Stimulated activated CD4-positive, alpha-beta T cell treated with anti-CD3 and anti-CD28 coated beads, TNF-alpha, amount 100 ng/mL, for 1 hour (primary cell): ENCODE data around the gene FLNB.

Experiments
- DNase-seq, 3 donors: peaks; one replicate each; pipeline ENCODE4 v3.0.0-alpha.2; 2020; ENCODE audit warnings: low read depth in 3 of 3, low spot score in 1 of 3

FLNB gene

DNA sequence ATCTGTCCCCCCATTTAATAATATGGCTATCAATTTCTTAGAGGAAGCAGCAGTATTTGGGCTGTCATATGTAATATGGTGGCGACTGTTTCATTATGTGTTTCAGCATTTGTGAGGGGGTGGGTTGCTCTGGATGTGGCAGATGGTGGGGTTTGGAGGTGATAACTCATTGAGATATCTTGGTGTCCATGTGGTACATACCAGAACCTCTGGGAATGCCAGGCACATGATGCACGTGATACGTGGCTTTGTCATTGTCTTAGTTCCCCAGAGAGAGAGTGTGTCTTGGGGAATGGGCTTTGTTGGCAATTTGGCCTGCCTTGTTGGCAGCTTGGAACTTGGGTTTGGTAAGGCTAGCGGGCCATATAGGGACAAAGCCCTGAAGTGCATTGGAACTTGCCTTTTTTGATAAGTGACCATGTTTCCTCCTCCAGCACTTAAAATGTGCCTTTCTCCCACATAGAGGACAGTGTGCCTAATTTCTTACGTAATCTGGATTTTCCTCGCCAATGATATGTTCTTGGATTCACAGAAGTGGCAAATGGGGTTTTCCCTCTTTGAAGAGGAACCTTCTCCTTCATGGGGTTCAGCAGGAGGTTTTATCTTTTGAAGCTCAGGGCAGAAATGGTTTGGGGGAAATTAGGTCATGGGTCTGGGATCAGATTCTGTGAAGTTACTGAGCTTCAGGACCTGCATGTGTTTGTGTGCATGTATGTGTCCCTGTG, 123.0 kb downstream of the FLNB start:
- DNase-seq = no peak

- DNase-seq = no peak
Measured at GRCh38 chr3:58132850-58133249, 124.6 kb downstream of the FLNB start.

DNA sequence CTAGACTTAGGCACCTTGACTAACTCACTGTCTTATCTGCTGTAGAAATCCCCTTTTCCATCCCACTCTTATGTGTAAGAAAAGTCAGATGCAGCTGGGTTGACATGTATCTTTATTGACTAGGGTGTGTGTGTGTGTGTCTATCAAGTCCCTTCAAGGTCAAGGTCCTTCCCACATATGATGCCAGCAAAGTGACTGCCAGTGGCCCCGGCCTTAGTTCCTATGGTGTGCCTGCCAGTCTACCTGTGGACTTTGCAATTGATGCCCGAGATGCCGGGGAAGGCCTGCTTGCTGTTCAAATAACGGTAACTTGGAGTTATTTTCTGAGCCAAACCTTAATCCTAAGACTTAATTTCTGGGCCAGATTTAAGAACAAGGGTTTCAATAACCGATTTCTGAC, 126.2 kb downstream of the FLNB start:
- no peak for DNase-seq

- no peak for DNase-seq
Measured at GRCh38 chr3:58135712-58136543, 127.7 kb downstream of the FLNB start.

GRCh38 chr3:58137306-58137705, 129.1 kb downstream of the FLNB start:
- DNase-seq = no peak

GRCh38 chr3:58141766-58142345, 133.6 kb downstream of the FLNB start:
- no peak for DNase-seq

- DNase-seq = no peak
Measured at GRCh38 chr3:58143417-58144055, 135.3 kb downstream of the FLNB start.

GRCh38 chr3:58144478-58145325, 136.5 kb downstream of the FLNB start:
- no peak for DNase-seq

- no peak for DNase-seq
Measured at GRCh38 chr3:58148049-58148448, 139.8 kb downstream of the FLNB start.

GRCh38 chr3:58150130-58150809, 142.0 kb downstream of the FLNB start:
- no peak for DNase-seq

DNA sequence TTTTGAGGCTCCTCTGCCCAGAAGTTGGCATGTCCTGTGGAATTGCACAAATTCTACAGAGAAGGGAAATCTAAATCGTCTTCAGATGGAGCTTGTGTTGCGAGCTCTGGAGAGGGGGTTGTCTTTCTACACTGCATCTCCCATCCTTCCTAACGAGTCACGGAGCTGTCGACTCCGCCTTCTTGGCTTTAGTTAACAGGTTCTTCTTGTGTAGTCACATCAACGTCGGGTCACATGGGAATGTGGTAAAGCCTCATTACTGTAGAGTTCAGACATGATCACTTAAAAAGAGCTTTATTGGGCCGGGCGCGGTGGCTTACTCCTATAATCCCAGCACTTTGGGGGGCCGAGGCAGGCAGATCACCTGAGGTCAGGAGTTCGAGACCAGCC, 142.6 kb downstream of the FLNB start:
- DNase-seq = no peak

DNA sequence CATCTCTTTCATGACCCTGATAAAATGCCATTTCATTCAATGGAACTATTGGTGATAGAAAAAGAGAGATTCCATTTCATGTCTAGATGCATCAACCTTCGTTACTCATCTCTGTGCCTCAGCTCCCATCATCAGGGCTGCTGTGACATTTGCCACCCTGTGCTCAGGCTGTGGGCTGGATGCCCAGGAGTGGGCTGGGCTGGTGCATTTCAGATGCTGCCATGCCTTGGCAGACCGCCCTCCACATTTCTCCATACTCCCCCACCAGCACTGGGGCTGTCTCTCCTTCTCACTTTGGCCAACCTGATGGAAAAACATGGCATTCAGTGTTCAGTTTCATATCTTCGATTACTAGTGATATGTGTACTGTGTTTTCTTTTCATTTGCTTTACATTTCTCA, 143.4 kb downstream of the FLNB start:
- DNase-seq = no peak

DNA sequence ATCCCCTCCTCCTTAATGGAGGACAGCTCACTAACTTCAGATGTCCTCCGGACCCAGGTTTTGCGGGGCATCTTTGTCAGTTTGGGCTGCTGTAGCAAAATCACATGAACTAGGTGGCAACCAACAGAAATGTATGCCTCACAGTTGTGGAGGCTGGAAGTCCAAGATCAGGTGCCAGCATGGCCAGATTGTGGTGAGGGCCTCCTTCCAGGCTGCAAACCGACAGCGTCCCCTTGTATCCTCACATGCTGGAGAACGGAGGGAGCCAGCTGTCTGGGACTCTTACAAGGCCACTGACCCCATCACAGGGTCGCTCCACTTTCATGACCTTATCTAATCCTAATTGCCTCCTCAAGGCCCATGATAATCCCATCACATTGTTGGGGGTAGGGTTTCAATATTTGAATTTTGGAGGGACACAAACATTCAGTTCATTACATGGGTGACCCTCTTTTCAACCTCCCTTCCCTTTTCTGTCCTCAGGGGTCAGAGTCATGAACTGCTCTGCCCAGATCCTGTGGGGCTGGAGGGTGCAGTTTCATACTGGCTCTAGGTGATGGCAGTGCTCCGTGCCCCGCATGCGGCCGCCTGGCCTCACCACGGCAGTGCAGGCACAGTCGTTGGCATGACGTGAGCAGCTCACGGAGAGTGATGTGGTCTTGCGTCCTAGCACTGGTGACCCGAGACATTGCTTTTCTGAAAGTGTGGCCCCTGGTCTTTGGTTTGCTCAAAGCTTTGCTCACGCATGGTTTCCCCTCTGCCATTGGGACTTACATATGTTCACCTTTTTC, 144.2 kb downstream of the FLNB start:
- DNase-seq = no peak

DNA sequence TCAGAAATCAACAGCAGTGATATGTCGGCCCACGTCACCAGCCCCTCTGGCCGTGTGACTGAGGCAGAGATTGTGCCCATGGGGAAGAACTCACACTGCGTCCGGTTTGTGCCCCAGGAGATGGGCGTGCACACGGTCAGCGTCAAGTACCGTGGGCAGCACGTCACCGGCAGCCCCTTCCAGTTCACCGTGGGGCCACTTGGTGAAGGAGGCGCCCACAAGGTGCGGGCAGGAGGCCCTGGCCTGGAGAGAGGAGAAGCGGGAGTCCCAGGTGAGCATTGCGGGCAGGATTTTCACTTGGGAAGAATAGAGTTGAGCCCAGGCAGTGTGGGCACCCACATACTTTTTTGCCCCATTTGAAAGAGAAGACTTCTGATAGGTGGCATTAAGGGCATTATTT, 145.1 kb downstream of the FLNB start:
- DNase-seq = no peak

GRCh38 chr3:58154626-58155449, 146.6 kb downstream of the FLNB start:
- DNase-seq = no peak

- no peak for DNase-seq
Measured at GRCh38 chr3:58155838-58156237, 147.6 kb downstream of the FLNB start.

DNA sequence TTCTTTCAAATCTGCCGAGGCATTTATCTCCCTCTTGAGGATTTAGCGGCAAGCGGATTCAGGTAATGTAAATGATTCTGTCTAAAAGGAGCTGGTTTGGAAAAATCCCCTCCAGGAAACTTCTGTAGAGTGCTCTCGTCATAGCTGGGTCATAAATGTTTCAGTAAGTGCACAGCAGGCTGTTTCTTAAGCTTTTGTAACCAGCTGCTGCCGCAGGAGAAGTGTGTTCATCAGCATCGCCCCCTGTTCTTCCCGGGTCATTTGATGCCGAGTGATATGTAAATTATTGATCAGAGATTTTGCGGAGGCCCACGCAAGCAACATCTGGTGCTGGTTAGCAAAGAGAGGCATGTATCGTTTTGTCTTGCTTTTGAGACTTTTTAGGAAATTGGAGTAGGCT, 149.5 kb downstream of the FLNB start:
- no peak for DNase-seq

DNA sequence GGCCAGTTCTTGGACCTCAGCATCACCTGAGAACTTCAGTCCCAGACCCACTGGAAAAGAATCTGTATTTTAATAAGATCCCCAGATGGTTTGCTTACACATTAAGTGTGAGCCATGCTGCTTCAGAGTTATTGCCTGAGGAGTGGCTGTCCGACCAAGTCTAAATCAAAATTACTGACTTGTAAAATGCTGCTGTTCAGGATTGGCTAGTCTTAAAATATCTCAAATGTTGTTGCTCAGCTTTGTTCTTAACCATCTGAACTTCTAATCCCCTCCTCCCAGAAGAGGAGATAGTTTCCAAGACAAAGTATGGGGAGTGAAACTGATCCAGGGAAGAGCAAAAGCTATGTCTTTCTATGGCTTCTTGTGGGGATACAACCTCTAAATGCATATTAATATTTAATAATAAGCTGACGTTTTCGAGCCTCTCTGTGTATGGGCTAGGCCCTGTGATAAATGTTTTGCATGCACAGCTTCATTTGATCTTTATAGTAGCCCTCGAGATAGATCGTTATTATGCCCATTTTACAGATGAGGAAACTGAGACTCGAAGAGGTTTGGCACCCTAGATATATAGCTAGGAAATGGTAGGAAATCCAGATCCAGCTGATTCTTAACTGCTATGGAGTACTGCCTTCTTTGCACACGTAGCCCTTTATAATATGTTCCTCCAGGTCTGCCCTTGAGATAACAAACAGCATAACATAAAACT, 150.4 kb downstream of the FLNB start:
- no peak for DNase-seq
